AG04450 (cell line): ENCODE measurements around the gene C13orf42. TPM values are rescaled to one million over a fixed set of nuclear protein-coding genes. Genes with fewer than 3 reads are reported as not detected.
"Not testable (repeated sequence)": the region's sequence is repeated elsewhere in the genome, so short reads cannot be mapped to it uniquely, and the experiment has no call there.

ENCODE experiments used
- CTCF ChIA-PET: fragments of 300-600, 350-600 bp; formaldehyde crosslinking; extraction: SDS; loops from one replicate; lab custom pipeline; 2022; ENCODE audit warnings: antibody characterized with exemption, inconsistent platforms; lab: Charles Lee
- POLR2A ChIA-PET: fragments of 350-600 bp; formaldehyde crosslinking; extraction: SDS; loops from one replicate; lab custom pipeline; 2021; ENCODE audit warnings: antibody characterized with exemption, inconsistent platforms; lab: Yijun Ruan, JAX
- DNase-seq: peaks from one replicate; pipeline ENCODE4 v3.0.0-alpha.2; 2011; ENCODE audit warnings: low read depth, low spot score
- H3K27ac ChIP-seq: one replicate; pipeline ENCODE4 v1.5.1; 2012; ENCODE audit warnings: low read depth, low read length, control low read depth
- H3K27me3 ChIP-seq: one replicate; pipeline ENCODE4 v1.6.0; 2012; ENCODE audit warnings: low read length; ENCODE audit not compliant: control insufficient read depth, insufficient read depth
- H3K4me3 ChIP-seq: 2 replicates; pipeline ENCODE4 v1.5.1; 2011; ENCODE audit warnings: mild to moderate bottlenecking, low read depth, low read length, control low read depth
- H3K9me3 ChIP-seq: 2 replicates; pipeline ENCODE4 v1.5.1; 2012; ENCODE audit warnings: low read length; ENCODE audit not compliant: control insufficient read depth, insufficient read depth
- polyA plus RNA-seq: library from polyadenylated mRNA; depleted of rRNA; stranded (reverse); fragments of >200 nt; gene quantifications from 2 replicates; pipeline ENCODE4 v1.2.3, GENCODE V29; 2011
- TF ChIP-seq, protein P1 (sequence below): IDR thresholded peaks from 2 replicates; pipeline ENCODE4 v1.5.1; 2011; ENCODE audit warnings: low read depth, low read length, control low read depth, inconsistent platforms

Gene C13orf42
- polyA plus RNA-seq, 1 experiment: not detected

DNA sequence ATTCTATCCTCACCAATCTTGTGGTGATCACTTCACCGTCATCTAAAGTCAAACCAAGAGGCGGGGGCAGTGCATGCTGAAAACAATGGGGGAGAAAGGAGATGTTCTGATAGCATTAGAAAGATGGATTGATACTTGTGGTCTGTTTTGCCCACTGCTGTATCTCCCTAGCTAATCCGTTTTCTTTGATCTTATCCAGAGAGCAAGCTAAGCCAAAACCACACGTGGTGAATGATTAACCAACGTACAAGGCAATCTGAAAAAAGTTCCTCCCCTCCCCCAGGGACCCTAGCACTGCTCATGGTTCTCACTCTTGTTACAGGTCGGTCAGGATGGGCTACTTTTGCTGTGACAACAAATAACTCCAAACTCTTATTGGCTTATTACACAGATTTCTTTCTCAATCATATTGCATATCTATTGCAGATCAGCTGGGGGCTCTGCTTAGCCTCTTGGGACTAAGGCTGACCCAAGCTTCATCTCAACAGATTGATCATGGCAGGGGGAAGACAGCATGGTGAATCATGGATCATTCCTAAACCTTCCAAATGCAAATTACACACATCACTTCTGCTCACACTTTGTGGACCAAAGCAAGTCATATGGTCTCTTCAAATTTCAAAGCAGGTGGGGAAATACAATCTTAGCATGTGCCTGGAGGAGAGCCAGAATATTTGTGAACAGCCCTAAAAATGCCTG is 11.9 kb upstream of the C13orf42 start:
- ChIA-PET POLR2A (no interaction called here), CTCF (interaction anchor here (2.5 to 9.7 kb wide), 3 partner anchors 26 to 163 kb away, joined by 10 to 182 read pairs (median 18); no protein-coding TSS in a partner anchor)
- DNase-seq: no peak

GRCh38 chr13:51120873-51121272 is 9.8 kb upstream of the C13orf42 start:
- H3K27ac ChIP-seq, H3K27me3 ChIP-seq, H3K9me3 ChIP-seq, CTCF ChIA-PET, POLR2A ChIA-PET, DNase-seq, H3K4me3 ChIP-seq: not testable (repeated sequence)

More for the DNA sequence above, 11.9 kb upstream of the C13orf42 start:
- TF ChIP-seq, protein P1, sequence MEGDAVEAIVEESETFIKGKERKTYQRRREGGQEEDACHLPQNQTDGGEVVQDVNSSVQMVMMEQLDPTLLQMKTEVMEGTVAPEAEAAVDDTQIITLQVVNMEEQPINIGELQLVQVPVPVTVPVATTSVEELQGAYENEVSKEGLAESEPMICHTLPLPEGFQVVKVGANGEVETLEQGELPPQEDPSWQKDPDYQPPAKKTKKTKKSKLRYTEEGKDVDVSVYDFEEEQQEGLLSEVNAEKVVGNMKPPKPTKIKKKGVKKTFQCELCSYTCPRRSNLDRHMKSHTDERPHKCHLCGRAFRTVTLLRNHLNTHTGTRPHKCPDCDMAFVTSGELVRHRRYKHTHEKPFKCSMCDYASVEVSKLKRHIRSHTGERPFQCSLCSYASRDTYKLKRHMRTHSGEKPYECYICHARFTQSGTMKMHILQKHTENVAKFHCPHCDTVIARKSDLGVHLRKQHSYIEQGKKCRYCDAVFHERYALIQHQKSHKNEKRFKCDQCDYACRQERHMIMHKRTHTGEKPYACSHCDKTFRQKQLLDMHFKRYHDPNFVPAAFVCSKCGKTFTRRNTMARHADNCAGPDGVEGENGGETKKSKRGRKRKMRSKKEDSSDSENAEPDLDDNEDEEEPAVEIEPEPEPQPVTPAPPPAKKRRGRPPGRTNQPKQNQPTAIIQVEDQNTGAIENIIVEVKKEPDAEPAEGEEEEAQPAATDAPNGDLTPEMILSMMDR: no peak
- Histone ChIP-seq H3K27ac (no peak overlapping the region), H3K27me3 (peaks cover 7% of the 10 kb centered on the region), H3K9me3 (no peaks in the 10 kb centered on the region), H3K4me3 (no peak overlapping the region)

DNA sequence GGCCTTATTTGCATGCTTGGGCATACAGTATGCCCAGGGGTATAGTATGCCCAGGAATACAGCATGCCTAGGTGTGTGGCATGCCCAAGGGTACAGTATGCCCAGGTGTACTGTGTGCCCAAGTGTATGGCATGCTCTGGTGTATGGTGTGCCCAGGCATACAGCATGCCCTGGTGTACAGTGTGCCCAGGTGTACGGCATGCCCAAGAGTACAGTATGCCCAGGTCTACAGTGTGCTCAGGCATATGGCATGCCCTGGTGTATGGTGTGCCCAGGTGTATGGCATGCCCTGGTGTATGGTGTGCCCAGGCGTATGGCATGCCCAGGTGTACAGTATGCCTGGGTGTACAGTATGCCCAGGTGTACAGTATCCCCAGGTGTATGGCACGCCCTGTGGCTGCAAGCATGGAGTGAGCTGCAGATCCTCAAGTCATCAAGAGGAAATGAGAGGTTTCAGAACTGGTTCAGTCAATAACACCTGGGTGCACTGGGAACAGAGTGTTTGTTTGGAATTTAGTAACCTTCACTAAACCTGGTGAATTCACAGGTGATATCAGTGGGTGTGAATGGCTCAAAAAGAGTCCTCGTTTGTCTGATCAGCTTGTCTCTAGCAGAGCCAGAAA is 7.8 kb upstream of the C13orf42 start:
- H3K27ac ChIP-seq: no peak overlapping the region
- POLR2A ChIA-PET: no interaction called here
- CTCF ChIA-PET: no interaction called here
- TF ChIP-seq, protein P1: no peak
- no peak for DNase-seq
- no peak overlapping the region for H3K4me3 ChIP-seq
- H3K27me3 ChIP-seq: peaks cover 4% of the 10 kb centered on the region
- H3K9me3 ChIP-seq: no peaks in the 10 kb centered on the region

GRCh38 chr13:51113969-51114368 is 2.9 kb upstream of the C13orf42 start:
- ChIA-PET POLR2A (no interaction called here), CTCF (interaction anchor here (0.7 kb wide), 1 partner anchor 11 kb away, joined by 3 read pairs; no protein-coding TSS in a partner anchor)
- TF ChIP-seq, protein P1: no peak
- H3K27me3 ChIP-seq: peaks cover 9% of the 10 kb centered on the region
- DNase-seq: no peak
- H3K9me3 ChIP-seq: no peaks in the 10 kb centered on the region
- H3K4me3 ChIP-seq: no peak overlapping the region
- H3K27ac ChIP-seq: no peak overlapping the region

GRCh38 chr13:51113186-51113881 is 2.3 kb upstream of the C13orf42 start:
- ChIA-PET CTCF (interaction anchor here (1.8 kb wide), 1 partner anchor 12 kb away, joined by 5 read pairs; no protein-coding TSS in a partner anchor), POLR2A (no interaction called here)
- TF ChIP-seq, protein P1: no peak
- Histone ChIP-seq H3K4me3 (no peak overlapping the region), H3K9me3 (no peaks in the 10 kb centered on the region), H3K27ac (no peak overlapping the region), H3K27me3 (peaks cover 9% of the 10 kb centered on the region)
- DNase-seq: no peak
